Measurements from ENCODE around the gene RCAN2. TPM values are rescaled to one million over a fixed set of nuclear protein-coding genes. Genes with fewer than 3 reads are reported as not detected.

RCAN2 gene
- total RNA-seq, 1 experiment from 2014 or later: 0.44 TPM

DNA sequence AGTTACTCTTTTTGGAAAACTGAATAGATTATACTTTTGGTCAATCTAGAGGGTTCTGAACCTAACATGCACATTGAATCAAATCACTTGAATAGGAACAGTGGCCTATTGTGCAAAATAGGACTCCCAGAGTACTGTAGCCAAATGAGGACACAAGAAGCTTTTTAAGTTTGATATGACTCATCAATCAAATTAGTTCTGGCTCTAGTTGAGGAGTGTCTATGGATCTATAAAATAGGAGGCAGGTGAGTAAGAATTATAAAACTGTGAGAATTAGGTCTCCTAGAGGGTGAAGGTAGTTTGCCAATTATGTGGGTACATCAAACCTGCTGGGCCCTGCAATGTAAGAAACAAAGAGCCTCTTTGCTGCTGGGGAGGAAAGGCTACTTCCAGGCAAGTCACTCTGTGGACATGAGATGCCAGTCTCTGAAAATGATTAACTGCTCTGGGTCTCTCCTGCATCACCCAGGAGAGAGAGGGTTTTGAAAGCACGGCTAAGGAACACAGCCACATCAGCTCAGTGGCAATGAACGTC is 112.3 kb downstream of the RCAN2 start:
- Histone ChIP-seq H3K27ac (no peak overlapping the region), H3K9me3 (ENCODE audit: insufficient read depth, low read depth) (no peaks in the 10 kb centered on the region), H3K9me2 (ENCODE audit: insufficient read depth) (no peaks in the 10 kb centered on the region), H3K36me3 (ENCODE audit: low read depth) (no peaks in the 10 kb centered on the region), H2AFZ (no peak overlapping the region), H3K4me3 (no peak overlapping the region), H3K4me1 (replicated peaks; ENCODE audit: insufficient read depth) (no peaks in the 10 kb centered on the region), H3K4me2 (no peak overlapping the region), H3K27me3 (ENCODE audit: insufficient read depth, low read depth) (peaks cover 12% of the 10 kb centered on the region), H3F3A (ENCODE audit: insufficient read depth, low read depth) (no peaks in the 10 kb centered on the region), H4K20me1 (ENCODE audit: insufficient read depth) (no peaks in the 10 kb centered on the region), H3K79me2 (ENCODE audit: low read depth) (no peaks in the 10 kb centered on the region)
- intact Hi-C loops (cut with micrococcal nuclease; ENCODE audit: unreplicated experiment): no loop called here
- ChIA-PET POLR2A (ENCODE audit: unreplicated experiment) (interaction anchor here (0.5 kb wide), 1 partner anchor 13 kb away, joined by 3 read pairs; no protein-coding TSS in a partner anchor), CTCF (no interaction called here)
- no peak for DNase-seq
- no peak for TF ChIP-seq EZH2 (IDR thresholded peaks at IDR 0.05; ENCODE audit: low read depth)
- TF ChIP-seq, protein P1, sequence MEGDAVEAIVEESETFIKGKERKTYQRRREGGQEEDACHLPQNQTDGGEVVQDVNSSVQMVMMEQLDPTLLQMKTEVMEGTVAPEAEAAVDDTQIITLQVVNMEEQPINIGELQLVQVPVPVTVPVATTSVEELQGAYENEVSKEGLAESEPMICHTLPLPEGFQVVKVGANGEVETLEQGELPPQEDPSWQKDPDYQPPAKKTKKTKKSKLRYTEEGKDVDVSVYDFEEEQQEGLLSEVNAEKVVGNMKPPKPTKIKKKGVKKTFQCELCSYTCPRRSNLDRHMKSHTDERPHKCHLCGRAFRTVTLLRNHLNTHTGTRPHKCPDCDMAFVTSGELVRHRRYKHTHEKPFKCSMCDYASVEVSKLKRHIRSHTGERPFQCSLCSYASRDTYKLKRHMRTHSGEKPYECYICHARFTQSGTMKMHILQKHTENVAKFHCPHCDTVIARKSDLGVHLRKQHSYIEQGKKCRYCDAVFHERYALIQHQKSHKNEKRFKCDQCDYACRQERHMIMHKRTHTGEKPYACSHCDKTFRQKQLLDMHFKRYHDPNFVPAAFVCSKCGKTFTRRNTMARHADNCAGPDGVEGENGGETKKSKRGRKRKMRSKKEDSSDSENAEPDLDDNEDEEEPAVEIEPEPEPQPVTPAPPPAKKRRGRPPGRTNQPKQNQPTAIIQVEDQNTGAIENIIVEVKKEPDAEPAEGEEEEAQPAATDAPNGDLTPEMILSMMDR (conservative IDR thresholded peaks at IDR 0.05): no peak
- BruUV-seq (replicated peaks): no TSS peak

GRCh38 chr6:46378161-46378881 is 112.9 kb downstream of the RCAN2 start:
- intact Hi-C loops (cut with micrococcal nuclease; ENCODE audit: unreplicated experiment): no loop called here
- ChIA-PET CTCF (no interaction called here), POLR2A (ENCODE audit: unreplicated experiment) (no interaction called here)
- DNase-seq: no peak
- H3K4me2 ChIP-seq: no peak overlapping the region
- H4K20me1 ChIP-seq (ENCODE audit: insufficient read depth): no peaks in the 10 kb centered on the region
- no peaks in the 10 kb centered on the region for H3K9me3 ChIP-seq (ENCODE audit: insufficient read depth, low read depth)
- H3K4me1 ChIP-seq (replicated peaks; ENCODE audit: insufficient read depth): no peaks in the 10 kb centered on the region
- H3K36me3 ChIP-seq (ENCODE audit: low read depth): no peaks in the 10 kb centered on the region
- no peaks in the 10 kb centered on the region for H3K79me2 ChIP-seq (ENCODE audit: low read depth)
- no peak overlapping the region for H3K4me3 ChIP-seq
- H2AFZ ChIP-seq: no peak overlapping the region
- H3F3A ChIP-seq (ENCODE audit: insufficient read depth, low read depth): no peaks in the 10 kb centered on the region
- TF ChIP-seq EZH2 (IDR thresholded peaks at IDR 0.05; ENCODE audit: low read depth): no peak
- TF ChIP-seq, protein P1 (conservative IDR thresholded peaks at IDR 0.05): no peak
- no peak overlapping the region for H3K27ac ChIP-seq
- no TSS peak for BruUV-seq (replicated peaks)
- no peaks in the 10 kb centered on the region for H3K9me2 ChIP-seq (ENCODE audit: insufficient read depth)
- H3K27me3 ChIP-seq (ENCODE audit: insufficient read depth, low read depth): peaks cover 12% of the 10 kb centered on the region

- intact Hi-C loops (cut with micrococcal nuclease; ENCODE audit: unreplicated experiment): no loop called here
- TF ChIP-seq EZH2 (IDR thresholded peaks at IDR 0.05; ENCODE audit: low read depth): no peak
- no TSS peak for BruUV-seq (replicated peaks)
- ChIA-PET POLR2A (ENCODE audit: unreplicated experiment) (no interaction called here), CTCF (no interaction called here)
- H3K79me2 ChIP-seq (ENCODE audit: low read depth): no peaks in the 10 kb centered on the region
- H3K36me3 ChIP-seq (ENCODE audit: low read depth): no peaks in the 10 kb centered on the region
- H2AFZ ChIP-seq: no peak overlapping the region
- DNase-seq: no peak
- peaks cover 12% of the 10 kb centered on the region for H3K27me3 ChIP-seq (ENCODE audit: insufficient read depth, low read depth)
- no peak overlapping the region for H3K4me3 ChIP-seq
- H3K27ac ChIP-seq: no peak overlapping the region
- no peaks in the 10 kb centered on the region for H3K9me3 ChIP-seq (ENCODE audit: insufficient read depth, low read depth)
- H3K9me2 ChIP-seq (ENCODE audit: insufficient read depth): no peaks in the 10 kb centered on the region
- H3K4me2 ChIP-seq: no peak overlapping the region
- H4K20me1 ChIP-seq (ENCODE audit: insufficient read depth): no peaks in the 10 kb centered on the region
- H3K4me1 ChIP-seq (replicated peaks; ENCODE audit: insufficient read depth): no peaks in the 10 kb centered on the region
- no peaks in the 10 kb centered on the region for H3F3A ChIP-seq (ENCODE audit: insufficient read depth, low read depth)
Measured at GRCh38 chr6:46377209-46377608, 114.0 kb downstream of the RCAN2 start.

Measured in PC-9 (cell line).